ENCODE measurements around the gene FANCG.

DNA sequence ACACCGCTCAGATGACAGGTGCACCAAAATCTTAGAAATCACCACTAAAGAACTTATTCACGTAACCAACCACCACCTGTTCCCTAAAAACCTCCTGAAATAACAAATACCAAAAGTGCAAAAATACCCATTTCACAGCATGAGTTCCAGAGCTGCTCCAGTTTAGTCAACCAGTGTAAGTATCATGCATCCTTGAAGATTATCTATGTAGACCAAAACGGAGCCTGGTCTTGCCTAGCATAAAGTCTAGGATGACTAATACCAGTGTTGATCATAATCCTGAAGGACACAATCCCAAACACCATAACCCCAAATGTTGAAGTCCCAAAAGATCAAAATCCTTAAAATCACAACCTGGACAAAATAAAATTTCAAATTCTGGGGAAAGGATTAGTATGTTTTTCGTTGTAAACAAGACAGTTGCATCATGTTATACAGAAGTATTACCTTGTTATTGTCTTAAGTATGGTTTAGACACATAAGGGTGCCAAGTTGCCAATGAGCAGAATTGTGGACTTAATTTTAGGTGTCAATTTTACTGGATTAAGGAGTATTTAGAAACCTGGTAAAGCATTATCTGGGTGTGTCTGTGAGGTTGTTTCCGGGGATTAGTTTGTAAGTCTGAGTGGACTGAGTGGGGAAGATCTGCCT lies 25.4 kb downstream of the FANCG start:
- TF ChIP-seq, protein P1, sequence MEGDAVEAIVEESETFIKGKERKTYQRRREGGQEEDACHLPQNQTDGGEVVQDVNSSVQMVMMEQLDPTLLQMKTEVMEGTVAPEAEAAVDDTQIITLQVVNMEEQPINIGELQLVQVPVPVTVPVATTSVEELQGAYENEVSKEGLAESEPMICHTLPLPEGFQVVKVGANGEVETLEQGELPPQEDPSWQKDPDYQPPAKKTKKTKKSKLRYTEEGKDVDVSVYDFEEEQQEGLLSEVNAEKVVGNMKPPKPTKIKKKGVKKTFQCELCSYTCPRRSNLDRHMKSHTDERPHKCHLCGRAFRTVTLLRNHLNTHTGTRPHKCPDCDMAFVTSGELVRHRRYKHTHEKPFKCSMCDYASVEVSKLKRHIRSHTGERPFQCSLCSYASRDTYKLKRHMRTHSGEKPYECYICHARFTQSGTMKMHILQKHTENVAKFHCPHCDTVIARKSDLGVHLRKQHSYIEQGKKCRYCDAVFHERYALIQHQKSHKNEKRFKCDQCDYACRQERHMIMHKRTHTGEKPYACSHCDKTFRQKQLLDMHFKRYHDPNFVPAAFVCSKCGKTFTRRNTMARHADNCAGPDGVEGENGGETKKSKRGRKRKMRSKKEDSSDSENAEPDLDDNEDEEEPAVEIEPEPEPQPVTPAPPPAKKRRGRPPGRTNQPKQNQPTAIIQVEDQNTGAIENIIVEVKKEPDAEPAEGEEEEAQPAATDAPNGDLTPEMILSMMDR (IDR thresholded peaks at IDR 0.05), result no peak
- no peak for TF ChIP-seq POLR2A (IDR thresholded peaks at IDR 0.05)

All from vagina (tissue), 2 donors.